GM19468 (cell line): ENCODE measurements around the gene DCUN1D3.

Source experiments
- ATAC-seq: cut with Tn5 transposase; IDR thresholded peaks from one replicate; pipeline ENCODE4 v1.9.1; 2021; ENCODE audit warnings: mild to moderate bottlenecking, moderate library complexity, moderate number of reproducible peaks; ENCODE audit not compliant: unreplicated experiment; ENCODE audit errors: extremely low read depth

The DCUN1D3 gene

GRCh38 chr16:20920799-20921198 is 20.6 kb upstream of the DCUN1D3 start:
- ATAC-seq = no peak

GRCh38 chr16:20920091-20920490 is 19.9 kb upstream of the DCUN1D3 start:
- ATAC-seq = no peak

GRCh38 chr16:20918486-20919239 is 18.5 kb upstream of the DCUN1D3 start:
- ATAC-seq = no peak

- no peak for ATAC-seq
Observed at GRCh38 chr16:20916942-20917341, 16.8 kb upstream of the DCUN1D3 start.

GRCh38 chr16:20916289-20916688 is 16.1 kb upstream of the DCUN1D3 start:
- no peak for ATAC-seq

- no peak for ATAC-seq
Observed at GRCh38 chr16:20911361-20911760, 11.2 kb upstream of the DCUN1D3 start.

- no peak for ATAC-seq
Observed at GRCh38 chr16:20910781-20911321, 10.7 kb upstream of the DCUN1D3 start.

- ATAC-seq = no peak
Observed at GRCh38 chr16:20906341-20907255, 6.4 kb upstream of the DCUN1D3 start.

- no peak for ATAC-seq
Observed at GRCh38 chr16:20905576-20905975, 5.4 kb upstream of the DCUN1D3 start.

- no peak for ATAC-seq
Observed at GRCh38 chr16:20904507-20905081, 4.4 kb upstream of the DCUN1D3 start.

GRCh38 chr16:20903899-20904506 is 3.8 kb upstream of the DCUN1D3 start:
- no peak for ATAC-seq

- no peak for ATAC-seq
Observed at GRCh38 chr16:20903116-20903898, 3.1 kb upstream of the DCUN1D3 start.

- ATAC-seq = no peak
Observed at GRCh38 chr16:20902426-20902825, 2.3 kb upstream of the DCUN1D3 start.

- ATAC-seq = peak; percentile 20
Observed at GRCh38 chr16:20901436-20902112, 1.4 kb upstream of the DCUN1D3 start.

- no peak for ATAC-seq
Observed at GRCh38 chr16:20901068-20901435, 894 bp upstream of the DCUN1D3 start.

- no peak for ATAC-seq
Observed at GRCh38 chr16:20899477-20900298, 470 bp downstream of the DCUN1D3 start.

GRCh38 chr16:20899071-20899470 is 1.1 kb downstream of the DCUN1D3 start:
- no peak for ATAC-seq

GRCh38 chr16:20897922-20898321 is 2.2 kb downstream of the DCUN1D3 start:
- ATAC-seq = no peak
